Fibroblast of upper back skin (primary cell): ENCODE data around the gene EZR.
A peak's percentile ranks its signal among the peaks of the same experiment; 100 is the strongest.

ENCODE experiments used
- DNase-seq: peaks from one replicate; pipeline ENCODE4 v3.0.0-alpha.2; 2013

EZR gene

DNA sequence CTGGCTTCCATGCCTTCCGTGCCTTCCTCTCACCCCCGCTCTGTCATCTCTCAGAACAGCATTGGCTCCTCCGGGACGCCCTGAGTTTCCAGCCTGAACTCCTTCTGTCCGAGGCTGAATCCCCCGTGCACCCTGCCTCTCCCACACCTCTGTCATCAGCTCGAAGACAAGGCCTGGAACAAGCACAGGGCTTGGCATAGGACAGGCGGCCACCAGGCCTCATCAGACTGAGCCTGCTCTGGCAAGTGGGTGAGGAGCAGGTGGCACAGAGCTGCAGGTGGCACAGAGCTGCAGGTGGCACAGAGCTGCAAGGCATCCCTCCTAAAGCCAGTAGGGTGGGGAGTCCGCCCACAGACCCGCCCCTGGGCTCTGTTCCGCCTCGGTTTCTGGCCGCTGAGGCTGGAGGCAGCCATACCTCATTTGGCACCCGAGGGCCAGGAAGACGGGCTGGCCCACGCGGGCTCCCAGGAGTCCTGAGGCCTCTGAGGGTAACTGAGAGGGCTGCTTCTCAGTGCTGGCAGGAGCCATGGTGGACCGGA, 60.2 kb downstream of the EZR start:
- DNase-seq = no peak

DNA sequence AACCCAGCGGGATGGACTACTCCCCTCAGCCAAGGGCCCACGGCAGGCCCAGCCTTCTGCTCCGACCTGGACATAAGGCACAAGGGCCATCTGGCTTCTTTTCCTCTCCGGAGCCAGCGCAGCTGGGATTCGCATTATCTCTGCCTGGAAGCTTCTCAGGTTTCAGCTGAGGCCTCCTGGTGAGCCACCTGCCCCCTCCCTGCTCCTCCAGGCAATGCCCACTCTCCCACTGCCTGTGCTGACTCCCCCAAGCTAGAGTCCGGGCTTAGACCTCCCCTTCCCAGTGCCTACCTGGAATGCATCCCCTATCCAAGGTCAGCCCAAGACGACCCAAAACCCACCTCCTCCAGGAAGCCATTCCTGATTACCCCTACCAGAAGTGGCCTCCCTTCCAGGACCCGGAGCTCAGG, 60.7 kb downstream of the EZR start:
- DNase-seq = peak; percentile 32

DNA sequence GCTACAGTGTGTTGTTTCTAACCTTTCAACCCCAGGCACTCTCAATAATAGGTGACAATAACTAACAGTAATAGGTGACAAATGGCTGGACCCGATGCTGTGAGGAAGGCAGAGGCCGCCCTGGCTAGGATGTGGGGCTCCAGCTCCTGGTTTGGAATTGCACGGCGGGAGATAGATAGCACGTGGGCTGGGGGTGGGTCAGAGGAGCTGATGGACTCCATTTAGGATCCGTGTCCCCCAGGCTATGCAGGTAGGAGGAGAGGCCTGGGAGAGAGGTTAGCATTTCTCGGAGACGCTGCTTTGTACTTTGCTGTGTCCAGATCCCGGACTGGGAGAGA, 61.4 kb downstream of the EZR start:
- no peak for DNase-seq

DNA sequence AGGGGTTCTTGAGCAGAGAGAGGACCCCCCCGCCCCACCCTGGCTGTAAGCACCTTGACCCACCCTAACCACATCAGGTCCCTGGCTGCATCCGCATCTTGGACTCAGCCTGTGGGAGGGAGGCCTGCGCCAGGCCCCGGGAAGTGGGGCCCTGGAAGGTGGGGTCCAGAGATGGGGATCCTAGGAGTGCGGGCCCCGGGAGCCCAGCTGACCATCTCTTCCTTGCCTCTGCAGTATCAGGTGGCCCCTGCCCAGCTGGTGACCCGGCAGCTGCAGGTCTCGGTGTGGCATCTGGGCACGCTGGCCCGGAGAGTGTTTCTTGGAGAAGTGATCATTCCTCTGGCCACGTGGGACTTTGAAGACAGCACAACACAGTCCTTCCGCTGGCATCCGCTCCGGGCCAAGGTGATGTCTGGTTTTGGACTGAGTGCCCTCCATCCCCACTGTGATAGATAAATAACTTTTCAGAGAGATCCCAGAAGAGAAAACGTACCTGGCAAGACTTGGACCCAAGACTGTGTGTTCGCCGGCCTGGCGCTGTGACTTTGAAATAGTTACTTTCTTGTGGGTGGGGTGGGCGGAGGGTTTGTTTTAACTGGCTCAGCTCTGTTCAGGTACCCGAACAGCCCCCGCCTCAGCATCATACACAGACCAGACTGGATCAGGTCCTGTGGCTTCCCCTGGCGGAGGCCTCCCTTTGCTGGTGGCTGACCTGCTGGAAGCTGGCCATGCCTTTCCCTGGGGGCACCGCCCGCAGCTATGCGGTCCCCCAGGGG, 62.0 kb downstream of the EZR start:
- DNase-seq = no peak

DNA sequence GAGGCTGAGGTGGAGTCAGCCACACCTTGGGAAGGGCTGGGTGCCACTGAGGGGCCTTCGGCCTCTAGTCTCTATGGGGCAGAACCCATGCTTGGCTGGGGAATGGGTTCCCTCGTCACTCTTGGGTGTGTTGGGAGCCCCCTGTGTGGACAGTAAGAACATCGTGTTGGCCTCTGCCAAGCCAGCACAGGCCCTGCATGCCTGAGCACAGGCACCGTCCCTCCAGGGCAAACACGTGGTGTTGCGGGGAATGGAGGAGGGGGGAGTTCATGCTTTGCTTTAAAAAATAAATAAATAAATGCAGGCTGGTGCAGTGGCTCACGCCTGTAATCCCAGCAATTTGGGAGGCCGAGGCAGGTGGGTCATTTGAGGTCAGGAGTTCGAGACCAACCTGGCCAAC, 63.0 kb downstream of the EZR start:
- DNase-seq = no peak

DNA sequence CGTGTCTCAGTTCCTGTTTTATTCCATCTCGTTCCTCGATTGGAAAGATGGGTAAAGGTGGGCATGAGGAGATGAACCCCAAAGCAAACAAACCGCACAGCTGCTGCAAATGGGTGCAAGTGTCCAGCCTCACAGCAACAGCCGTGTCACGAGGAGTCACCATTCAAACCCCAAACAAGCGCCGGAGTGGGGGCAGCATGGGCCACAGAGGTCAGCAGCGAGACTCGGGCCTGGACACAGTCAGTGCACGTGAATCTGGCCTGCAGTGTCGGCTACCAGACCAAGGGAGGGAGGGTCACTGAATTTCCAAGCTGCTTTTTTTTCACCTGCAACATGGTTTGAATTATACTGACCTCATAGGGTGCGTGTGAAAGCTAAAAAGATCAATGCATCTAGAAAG, 63.5 kb downstream of the EZR start:
- DNase-seq = no peak

DNA sequence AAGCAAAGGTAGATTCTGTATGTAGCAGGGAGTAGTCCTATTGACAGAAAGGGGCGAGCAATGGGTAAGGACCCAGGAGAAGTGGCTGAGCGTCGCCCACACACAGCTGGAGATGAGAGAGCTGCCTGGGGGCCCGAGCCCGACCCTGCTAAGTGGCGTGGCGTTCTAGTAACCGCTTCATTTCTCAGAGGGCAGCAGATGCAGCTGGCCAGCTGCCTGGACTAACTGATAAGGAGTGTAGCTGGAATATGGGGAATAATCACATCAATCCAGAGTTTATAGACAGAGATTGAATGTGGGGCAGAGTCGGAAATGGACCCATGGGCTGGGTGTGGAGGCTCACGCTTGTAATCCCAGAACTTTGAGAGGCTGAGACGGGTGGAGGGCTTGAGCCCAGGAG, 64.4 kb downstream of the EZR start:
- no peak for DNase-seq

DNA sequence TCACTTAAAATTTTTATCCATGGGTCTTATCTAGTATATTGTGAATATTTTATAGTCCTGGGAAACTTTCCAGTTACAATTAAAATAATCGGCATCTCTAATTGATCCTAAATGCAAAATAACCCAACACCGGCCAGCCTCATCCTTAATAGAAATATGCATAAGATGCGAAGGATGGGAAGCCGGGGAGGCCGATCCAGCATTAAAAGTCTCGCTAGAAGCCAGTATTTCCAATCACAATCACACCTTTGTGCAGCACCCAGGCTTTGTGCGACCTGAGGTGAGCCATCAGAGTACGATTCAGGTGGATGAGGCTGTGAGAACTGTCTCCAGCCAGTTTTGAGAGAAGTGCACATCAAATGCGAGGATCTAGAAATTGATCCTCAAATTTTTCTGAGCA, 65.4 kb downstream of the EZR start:
- DNase-seq = no peak

DNA sequence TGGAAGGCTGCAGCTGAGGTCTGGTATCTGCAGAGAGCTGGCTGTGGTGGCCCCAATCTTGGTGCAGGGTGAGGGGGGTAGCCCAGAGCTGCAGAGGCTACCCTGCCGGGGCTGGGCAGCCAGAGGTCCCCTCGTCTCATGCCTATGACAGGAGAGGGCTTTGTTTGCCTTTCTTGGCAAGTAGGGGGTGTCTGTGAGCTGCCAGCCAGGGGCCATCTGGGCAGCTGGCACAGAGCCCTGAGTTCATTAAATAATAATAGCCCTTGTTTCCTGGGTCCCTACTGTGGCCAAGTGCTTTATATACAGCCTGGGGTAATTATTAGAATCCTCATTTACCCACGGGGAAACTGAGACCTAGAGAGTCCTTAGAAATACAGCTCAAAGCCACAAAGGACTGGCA, 66.6 kb downstream of the EZR start:
- no peak for DNase-seq

DNA sequence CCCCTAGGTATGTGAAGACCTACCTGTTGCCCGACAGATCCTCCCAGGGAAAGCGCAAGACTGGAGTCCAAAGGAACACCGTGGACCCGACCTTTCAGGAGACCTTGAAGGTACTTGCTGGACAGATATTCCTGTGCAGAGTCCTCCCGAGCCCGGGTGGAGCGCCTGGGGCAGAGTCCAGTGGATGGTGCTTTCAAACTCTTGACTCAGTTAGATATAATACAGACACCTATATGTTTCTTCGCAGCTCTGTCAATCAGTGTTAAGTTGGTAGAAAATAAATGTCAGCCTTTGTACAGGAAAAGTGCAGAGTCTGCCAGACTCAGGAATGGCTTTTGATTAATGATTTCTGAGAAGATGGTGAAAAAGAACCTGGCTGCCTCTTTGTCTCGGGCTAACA, 67.2 kb downstream of the EZR start:
- no peak for DNase-seq

DNA sequence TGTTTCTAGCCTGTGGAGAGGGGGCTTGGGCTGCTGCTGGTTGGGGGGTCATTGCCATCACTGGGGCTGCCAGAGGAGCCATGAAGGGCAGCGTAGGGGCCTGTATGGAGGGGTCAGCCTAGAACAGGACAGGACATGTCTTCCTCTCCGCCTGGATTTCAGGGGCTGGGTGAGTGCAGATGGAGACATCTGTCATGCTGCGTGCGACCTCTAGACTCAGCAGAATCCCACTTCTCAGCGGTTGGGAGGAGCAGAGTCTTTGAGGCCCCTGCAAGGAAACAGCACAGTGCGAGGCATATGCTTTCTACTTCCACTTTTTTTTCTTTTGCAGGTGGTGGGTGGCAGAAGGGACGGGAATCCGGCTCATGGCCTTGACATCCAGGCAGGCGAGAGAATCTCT, 67.9 kb downstream of the EZR start:
- no peak for DNase-seq

DNA sequence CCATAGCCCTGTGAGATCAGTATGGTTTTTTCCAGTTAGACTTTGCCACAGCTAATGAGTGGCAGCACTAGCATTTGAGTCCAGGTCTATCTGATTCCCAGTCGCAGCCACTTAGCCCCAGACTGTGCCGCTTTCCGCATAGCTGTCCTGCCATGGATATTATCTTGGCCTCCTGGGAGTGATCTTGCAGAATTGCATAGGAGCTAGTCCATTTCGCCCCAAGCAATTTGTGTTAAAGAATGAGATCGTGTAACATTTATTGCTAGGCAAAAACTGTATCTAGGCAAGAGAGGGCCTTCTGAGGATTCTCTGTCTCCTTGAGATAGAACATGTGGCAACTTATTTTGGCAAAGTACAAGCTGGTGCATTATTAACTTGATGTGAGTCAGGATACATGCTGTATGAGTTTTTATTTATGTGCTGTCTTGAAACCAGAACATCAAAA, 74.2 kb downstream of the EZR start:
- DNase-seq = no peak

DNA sequence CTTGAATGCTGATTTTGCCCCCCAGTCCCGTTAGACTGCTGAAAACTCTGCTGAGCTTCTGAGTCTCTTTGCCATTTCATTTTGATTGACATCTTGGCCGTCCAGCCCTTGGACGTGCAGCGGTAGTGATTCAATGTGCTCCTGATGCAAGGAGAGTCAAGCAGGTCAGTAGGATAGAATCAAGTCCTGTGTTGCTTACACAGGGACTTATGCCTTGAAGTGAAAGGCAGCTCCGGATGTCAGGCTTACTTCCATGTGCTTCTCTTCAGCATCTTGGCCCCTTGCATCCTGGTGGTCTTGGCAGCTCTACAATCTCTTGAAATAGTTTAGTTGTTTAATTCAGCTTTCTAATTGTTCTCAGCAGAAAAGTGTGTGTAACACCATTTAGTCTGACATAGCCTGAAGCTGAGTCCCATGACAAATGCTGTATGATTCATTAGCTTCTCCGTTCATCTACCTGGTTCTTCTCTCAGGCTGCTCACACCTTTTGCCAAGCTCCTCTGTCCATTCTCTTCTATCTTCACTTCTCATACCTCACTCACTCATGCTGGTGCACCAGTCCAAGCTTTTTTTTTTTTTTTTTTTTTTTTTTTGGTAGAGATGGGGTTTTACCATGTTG, 76.0 kb downstream of the EZR start:
- DNase-seq = no peak

DNA sequence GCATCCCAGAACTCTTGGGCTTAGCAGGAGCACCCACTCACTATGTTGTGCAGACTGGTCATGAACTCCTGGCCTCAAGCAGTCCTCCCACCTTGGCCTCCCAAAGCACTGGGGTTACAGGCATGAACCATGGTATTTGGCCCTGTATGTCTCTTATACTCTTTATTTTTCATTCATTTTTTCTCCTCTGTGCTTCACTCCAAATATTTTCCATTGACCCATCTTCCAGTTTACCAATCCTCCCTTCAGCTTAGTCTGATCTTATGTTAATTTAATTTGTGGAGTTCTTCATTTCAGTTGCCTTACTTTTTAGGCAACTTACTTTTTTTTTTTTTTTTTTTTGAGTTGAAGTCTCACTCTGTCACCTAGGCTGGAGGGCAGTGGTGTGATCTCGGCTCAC, 79.5 kb downstream of the EZR start:
- DNase-seq = no peak

DNA sequence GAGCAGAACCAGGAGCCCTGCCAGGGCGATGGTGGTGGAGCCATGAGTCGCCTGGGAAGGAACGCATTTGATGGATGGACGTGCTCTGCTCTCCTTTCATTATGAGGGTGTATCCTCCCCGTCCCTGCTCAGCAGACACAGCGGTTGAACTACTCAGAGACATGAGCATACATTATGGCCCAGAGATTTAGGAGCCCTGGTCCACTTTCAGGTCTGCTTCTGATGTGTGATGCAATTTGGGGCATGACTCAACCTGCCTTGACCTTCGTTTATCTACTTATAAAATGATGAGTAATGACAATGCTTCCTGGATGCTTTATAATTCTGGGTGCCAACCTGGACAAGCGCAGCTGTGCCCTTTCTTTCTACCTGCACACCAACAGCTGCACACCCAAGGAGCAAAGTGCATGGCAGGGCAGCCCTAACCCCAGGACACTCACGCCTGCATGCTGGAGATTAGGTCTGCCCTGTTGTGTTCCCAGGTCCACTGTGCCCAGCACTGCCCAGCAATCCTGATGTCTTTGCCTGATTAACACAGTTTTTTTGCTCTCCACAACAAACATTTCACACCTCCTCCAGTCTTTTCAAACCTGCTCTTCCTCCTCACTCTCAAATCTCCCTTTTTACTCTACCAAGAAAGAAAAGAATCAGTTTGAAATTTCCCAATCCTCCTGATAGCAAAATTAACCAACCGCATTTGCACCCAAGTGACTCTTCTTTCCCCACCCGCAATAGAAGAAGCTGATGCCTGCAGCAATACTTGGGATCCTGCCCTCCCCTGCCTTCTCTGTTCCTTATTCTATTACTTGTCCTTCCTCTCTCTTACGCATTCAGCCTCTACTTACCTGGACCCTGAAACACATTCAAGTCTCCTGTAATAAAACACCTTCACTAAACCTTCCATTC, 81.2 kb downstream of the EZR start:
- peak; percentile 43 for DNase-seq

DNA sequence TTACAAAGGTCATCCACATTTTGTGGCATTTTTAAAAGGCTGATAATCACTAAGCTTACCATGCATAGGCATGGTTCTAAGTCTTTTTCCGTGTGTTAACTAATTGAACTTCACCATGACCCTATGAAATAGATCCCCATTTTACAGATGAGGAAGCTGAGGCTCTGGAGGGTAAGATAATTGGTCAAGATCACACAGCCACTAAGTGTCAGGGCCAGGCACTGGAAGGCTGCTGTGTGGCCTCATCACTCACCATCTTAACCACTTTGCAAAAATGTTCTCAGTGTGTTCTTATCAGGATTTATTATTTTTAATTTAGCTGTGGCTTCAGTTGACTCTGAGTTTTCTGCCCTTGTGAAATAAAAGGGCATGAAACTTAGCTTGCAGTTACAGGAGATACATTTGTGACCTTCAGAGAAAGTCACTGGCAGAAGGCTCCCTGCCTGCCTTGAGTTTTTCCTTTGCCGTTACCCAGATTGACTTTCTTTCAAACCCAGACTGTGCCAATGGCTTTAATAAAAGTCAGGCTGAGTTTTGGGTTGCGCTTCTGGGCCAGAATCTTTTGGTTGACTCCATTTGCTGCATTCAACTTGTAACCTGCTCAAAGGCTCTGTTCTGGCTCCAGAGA, 82.0 kb downstream of the EZR start:
- DNase-seq = no peak

DNA sequence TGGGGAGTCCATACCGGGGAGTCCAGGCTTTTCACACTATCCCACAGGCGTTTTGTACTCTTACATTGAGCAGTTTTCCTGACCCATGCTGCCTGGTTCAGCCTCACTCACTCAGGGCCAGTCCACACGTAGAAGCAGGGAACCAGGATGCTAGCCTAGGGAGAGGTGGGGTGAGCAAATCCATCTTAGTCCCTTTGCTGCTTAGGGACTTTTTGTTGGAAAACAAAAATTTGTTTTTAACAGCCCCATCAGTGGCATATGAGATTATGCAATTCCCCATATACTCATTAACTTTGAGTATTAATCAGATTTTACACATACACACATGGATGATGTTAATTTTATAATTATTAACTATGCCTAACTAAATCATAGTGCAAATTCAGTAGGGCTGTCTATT, 84.2 kb downstream of the EZR start:
- no peak for DNase-seq

DNA sequence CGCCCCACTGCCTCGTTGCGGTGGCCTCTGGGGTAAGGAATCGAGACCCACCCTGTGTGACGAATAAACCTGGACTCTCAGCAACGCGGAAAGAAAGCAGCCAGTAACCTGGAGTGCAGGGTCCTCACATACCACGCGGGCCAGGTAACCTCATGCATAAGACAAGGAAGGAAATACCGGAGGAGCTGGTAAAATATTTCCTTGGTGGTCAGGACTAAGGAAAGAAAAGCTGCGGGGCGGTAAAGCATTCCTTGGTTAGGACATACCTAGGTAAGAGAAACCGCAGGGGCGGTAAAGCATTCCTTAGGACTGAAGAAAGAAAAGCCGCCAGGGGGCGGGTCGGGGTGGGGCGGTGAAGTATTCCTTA, 88.6 kb downstream of the EZR start:
- no peak for DNase-seq

DNA sequence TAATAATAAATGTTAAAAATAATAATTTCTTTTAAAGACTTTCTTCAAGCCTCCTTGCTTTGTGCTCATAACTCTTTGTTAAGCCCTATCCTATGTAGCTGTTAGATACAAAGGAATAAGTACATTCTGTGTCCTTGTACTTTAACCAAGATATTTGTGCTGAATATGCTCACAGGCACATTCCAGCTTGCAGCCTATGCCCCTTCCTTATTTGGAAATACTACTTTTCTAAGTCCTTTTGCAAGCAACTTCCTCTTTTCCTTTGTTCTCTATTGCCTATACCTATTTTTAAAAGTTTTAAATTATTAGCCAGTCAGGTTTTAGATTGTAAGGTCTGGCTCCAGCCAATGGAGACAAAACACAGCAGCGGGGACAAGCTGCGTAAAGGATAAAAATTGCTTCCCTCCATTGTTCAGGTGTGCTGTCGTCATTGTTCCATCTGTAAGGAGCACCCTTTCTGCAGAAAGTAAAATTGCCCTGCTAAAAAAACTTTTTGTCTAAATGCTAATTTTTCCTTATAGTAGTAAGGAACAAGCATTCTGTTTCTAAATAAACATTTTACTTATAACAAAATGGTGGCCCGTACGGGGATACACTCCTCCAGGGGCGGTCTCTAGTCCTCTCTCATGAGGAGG, 89.1 kb downstream of the EZR start:
- DNase-seq = no peak

DNA sequence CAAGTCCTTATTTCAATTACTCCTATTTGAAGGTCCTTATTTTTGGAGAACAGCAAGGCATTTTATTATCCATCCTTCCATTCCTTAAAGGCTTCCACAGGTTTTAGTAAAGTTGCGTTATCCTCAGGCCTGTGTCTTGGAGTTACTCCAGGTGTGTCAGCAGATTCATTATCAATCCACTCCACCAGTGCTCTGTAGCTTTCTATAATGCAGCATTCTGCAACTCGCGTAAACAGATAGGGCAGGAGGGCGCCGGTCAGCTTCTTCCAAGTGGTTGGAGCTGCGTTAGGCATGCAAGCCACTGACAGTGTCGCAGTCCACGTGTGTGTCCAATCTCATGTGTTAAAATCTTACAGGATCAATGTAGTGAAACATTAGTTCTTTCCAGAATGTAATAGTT, 93.5 kb downstream of the EZR start:
- DNase-seq = no peak

DNA sequence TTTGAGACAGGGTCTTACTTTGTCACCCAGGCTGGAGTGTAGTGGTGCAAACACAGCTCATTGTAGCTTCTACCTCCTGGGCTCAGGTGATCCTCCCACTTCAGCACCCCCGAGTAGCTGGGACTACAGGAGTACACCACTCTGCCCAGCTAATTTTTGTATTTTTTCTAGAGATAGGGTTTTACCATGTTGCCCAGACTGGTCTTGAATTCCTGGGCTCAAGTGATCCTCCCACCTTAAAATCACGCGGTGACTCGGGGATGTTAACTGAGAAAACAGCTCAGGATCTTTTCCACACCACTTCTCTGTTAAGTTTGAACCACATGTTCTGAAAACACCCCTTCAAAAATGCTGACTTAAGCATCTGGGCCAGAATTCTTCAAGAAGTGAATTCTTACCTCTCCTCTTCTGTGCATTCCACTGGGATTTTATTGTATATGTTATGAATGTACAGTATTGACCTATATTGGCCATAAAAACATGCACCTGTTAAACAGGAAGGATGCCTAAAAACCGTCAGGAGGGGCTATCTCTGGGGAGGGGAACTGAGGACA, 96.9 kb downstream of the EZR start:
- DNase-seq = no peak

DNA sequence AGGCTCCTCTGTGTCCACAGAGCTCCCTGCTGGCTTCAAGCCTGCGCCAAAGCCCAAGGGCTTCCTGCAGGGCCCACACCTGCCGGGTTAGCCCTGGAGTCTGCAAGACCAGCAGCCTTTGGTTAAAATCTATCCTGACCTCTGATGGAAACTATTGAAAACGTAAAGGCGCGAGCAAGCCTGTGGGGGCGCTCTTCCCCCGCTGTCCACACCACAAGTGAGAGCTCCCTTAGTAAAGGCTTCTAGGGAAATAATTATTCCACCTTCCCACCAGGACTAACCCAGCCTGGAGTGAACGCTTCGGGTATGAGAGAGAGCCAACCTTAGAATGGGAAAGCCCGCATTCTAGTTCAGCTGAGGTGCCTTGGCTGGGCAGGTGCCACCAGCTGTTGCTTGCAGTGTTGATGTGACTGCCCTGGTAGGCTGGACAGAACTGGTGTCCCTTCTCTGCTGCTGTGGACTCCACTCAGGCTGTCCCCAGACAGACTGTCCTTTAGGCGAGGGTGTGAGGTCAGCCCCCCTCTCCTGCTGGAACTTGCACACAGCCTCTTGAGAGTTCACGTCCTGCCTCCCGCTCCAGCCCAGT, 100.6 kb downstream of the EZR start:
- DNase-seq = no peak
